ENCODE measurements around the gene DDX49.
"Not testable (repeated sequence)": the region's sequence is repeated elsewhere in the genome, so short reads cannot be mapped to it uniquely, and the experiment has no call there.

Gene DDX49

GRCh38 chr19:18942692-18943091, 23.2 kb downstream of the DDX49 start:
- no peak for DNase-seq (ENCODE audit: low read depth in 2 of 2)

GRCh38 chr19:18943465-18943864, 23.9 kb downstream of the DDX49 start:
- no peak for DNase-seq (ENCODE audit: low read depth in 2 of 2)

GRCh38 chr19:18945297-18945696, 25.8 kb downstream of the DDX49 start:
- no peak for DNase-seq (ENCODE audit: low read depth in 2 of 2)

- DNase-seq (ENCODE audit: low read depth in 2 of 2): no peak
These were observed 26.8 kb downstream of the DDX49 start for GRCh38 chr19:18946335-18946734.

DNA sequence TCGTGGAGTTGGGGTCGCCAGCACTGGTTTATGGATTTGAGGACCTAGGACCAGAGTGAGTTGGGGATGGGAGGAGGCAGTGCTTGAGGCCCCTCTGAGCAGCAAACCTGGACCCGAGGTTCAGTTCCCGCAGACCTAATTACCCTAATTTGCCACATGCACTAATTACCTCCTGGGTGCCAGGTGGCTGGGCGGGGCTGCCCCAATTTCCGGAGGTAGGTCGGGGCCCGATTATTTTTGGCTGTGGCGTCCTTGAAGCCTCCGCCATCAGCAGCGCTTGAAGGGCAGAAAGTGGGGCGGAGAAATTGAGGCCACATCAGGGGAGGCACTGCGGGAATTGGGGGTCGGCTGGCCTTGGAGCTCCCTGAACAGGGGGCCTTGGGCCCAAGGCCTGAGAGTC, 27.4 kb downstream of the DDX49 start:
- DNase-seq (ENCODE audit: low read depth in 2 of 2): no peak

- DNase-seq (ENCODE audit: low read depth in 2 of 2): no peak
These were observed 28.8 kb downstream of the DDX49 start for GRCh38 chr19:18948075-18948975.

DNA sequence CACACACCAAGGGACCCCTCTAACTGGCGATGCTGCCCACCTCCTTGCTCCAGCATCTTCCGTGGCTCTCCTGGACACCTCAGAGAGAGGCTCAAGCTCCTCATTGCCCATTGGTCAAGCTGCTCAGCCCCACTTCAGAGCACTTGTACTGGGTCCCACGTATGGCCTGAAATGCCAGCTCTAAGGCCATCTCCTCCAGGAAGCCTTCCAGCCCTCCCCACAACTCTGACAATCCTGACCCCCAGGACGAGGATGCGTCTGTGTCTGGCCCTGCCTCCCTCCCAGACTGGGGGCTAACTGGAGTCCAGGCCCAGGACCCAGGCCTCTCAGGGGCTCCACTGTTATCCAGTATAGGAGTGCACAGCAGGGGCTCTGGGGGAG, 29.5 kb downstream of the DDX49 start:
- DNase-seq (ENCODE audit: low read depth in 2 of 2): no peak

DNA sequence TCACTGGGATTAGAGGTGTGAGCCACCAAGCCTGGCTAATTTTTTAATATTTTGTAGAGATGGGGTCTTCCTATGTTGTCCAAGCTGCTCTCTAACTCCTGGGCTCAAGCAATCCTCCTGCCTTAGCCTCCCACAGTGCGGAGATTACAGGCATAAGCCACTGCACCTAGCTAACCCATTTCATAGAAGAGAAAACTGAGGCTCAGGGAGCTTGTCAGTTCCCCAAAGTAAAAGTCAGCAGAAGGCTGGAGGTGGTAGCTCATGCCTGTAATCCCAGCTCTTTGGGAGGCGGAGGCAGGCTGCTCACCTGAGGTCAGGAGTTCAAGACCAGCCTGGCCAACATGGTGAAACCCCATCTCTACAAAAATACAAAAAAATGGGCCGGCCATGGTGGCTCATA, 30.3 kb downstream of the DDX49 start:
- DNase-seq (ENCODE audit: low read depth in 2 of 2): no peak

DNA sequence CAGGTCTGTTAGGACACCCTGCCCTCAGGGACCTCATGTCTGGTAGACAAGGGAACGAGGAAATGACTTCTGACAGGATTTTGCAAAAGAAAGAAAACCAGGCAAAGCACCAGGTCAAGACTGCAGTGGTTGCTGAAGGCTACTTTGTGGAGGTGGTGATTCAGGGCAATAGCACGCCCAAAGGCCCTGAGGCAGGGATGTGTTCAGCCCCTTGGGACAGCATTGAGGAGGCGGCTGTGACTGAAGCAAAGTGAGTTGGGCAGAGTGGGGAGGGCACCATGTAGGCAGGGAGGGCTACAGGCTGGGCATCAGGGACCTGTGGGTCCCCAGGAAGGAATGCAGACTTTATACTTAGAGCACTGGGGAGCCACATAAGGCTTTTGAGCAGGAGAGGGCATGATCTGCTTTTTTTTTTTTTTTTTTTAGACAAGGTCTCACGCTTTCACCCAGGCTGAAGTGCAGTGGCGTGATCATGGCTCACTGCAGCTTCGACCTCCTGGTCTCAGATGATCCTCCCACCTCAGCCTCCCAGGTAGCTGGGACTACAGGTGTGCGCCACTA, 32.3 kb downstream of the DDX49 start:
- no peak for DNase-seq (ENCODE audit: low read depth in 2 of 2)

- not testable (repeated sequence) for DNase-seq (ENCODE audit: low read depth in 2 of 2)
These were observed 33.0 kb downstream of the DDX49 start for GRCh38 chr19:18952364-18953003.

DNA sequence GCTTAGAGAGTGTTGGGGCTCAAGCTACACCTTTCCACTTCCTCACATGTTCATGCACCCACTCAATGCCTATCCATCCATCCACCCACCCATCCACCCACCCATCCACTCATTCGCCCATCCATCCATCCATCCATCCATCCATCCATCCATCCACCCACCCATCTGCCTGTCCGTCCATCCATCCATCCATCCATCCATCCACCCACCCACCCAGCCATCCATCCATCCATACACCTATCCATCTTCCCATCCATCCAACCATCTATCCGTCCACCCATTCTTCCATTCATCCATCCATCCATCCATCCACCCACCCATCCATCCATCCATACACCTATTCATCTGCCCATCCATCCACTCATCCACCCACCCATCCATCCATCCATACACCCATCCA, 34.6 kb downstream of the DDX49 start:
- no peak for DNase-seq (ENCODE audit: low read depth in 2 of 2)

- no peak for DNase-seq (ENCODE audit: low read depth in 2 of 2)
These were observed 35.5 kb downstream of the DDX49 start for GRCh38 chr19:18955042-18955441.

DNA sequence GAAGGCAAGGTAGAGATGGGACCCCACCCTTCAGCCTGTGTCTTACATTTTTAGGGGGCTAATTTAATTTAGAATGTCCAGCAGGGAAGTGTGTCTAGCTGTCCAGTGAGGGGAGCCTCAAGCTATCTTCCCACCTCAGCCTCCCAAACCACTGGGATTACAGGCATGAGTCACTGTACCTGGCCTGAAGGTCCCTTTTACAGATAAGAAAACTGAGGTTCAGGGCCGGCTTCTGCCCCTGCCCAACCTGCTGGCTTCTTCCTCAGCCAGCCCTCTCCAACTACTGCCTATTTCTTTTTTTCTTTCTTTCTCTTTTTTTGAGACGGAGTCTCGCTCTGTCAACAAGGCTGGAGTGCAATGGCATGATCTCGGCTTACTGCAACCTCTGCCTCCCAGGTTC, 40.9 kb downstream of the DDX49 start:
- DNase-seq (ENCODE audit: low read depth in 2 of 2): no peak

GRCh38 chr19:18961767-18962620, 42.5 kb downstream of the DDX49 start:
- DNase-seq (ENCODE audit: low read depth in 2 of 2): no peak

DNA sequence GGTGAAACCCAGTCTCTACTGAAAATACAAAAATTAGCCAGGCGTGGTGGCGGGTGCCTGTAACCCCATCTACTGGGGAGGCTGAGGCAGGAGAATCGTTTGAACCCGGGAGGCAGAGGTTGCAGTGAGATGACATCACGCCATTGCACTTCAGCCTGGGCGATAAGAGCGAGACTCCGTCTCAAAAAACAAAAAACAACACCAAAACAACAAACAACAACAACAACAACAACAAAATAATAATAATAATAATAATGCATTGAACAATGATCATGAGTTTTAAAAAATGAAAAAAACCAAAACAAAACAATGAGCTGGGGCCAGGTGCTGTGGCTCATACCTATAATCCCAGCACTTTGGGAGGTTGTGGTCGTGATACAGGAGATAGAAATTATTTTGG, 44.6 kb downstream of the DDX49 start:
- DNase-seq (ENCODE audit: low read depth in 2 of 2): no peak

- no peak for DNase-seq (ENCODE audit: low read depth in 2 of 2)
These were observed 46.8 kb downstream of the DDX49 start for GRCh38 chr19:18966307-18966706.

DNA sequence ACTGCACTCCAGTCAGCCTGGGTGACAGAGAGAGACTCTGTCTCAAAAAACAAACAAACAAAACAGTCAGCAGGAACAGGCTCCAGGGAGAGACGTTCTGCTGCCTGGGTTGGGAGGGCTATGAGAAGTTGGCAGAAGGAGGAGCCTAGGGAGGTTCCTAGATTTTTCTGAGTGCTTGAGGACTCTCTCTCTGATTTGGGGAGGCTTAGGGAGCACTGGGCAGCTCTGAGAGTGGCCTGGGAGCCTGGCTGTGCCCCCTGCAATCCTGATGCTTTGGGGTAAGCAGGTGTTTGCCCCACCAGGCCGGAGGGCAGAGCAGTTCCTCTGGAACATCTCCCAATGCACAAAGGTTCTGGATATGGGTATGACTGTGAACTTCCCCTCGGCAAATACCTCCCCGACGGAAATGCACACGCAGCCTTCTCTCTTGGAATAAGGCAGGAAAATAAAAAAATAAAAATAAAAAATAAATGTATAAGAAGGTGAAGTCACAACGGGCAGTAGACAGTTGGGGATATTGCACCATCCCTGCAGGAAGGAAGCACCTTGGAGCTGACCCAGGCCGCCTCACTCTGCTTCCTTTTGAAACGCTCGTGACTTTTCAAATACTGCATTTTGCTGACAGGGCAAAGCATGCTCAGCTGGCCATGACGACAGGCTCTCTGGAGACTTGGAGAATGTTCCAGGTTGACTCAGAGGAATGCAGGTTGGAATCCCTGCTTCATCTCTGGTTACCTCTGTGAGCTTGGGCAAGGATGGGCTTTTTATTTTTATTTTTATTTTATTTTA, 48.0 kb downstream of the DDX49 start:
- no peak for DNase-seq (ENCODE audit: low read depth in 2 of 2)

- DNase-seq (ENCODE audit: low read depth in 2 of 2): no peak
These were observed 50.6 kb downstream of the DDX49 start for GRCh38 chr19:18969931-18970659.

- no peak for DNase-seq (ENCODE audit: low read depth in 2 of 2)
These were observed 52.8 kb downstream of the DDX49 start for GRCh38 chr19:18972301-18972811.

GRCh38 chr19:18972851-18973250, 53.3 kb downstream of the DDX49 start:
- DNase-seq (ENCODE audit: low read depth in 2 of 2): no peak

Data from stimulated activated CD8-positive, alpha-beta memory T cell treated with anti-CD3 and anti-CD28 coated beads, Interleukin-15, amount 100 ng/mL, for 4 hours (primary cell).